HG03060 (cell line): Measurements from ENCODE around the gene FANCE.

Experiments used
- ATAC-seq: cut with Tn5 transposase; IDR thresholded peaks from one replicate; pipeline ENCODE4 v1.9.1; 2021; ENCODE audit warnings: low read depth, moderate number of reproducible peaks; ENCODE audit not compliant: unreplicated experiment

Gene FANCE

GRCh38 chr6:35483062-35483461 is 30.9 kb downstream of the FANCE start:
- ATAC-seq: no peak

- no peak for ATAC-seq
Observed at GRCh38 chr6:35483490-35483889, 31.4 kb downstream of the FANCE start.

- ATAC-seq: no peak
Observed at GRCh38 chr6:35483893-35484645, 31.9 kb downstream of the FANCE start.

GRCh38 chr6:35484921-35485392 is 32.8 kb downstream of the FANCE start:
- no peak for ATAC-seq

- ATAC-seq: no peak
Observed at GRCh38 chr6:35485402-35485877, 33.3 kb downstream of the FANCE start.

- no peak for ATAC-seq
Observed at GRCh38 chr6:35486005-35486925, 34.1 kb downstream of the FANCE start.

- no peak for ATAC-seq
Observed at GRCh38 chr6:35487658-35488516, 35.7 kb downstream of the FANCE start.

GRCh38 chr6:35488517-35488862 is 36.4 kb downstream of the FANCE start:
- ATAC-seq: no peak

- no peak for ATAC-seq
Observed at GRCh38 chr6:35489066-35489465, 36.9 kb downstream of the FANCE start.

- no peak for ATAC-seq
Observed at GRCh38 chr6:35489995-35490791, 38.1 kb downstream of the FANCE start.

- no peak for ATAC-seq
Observed at GRCh38 chr6:35490821-35491557, 38.9 kb downstream of the FANCE start.

- no peak for ATAC-seq
Observed at GRCh38 chr6:35491558-35492257, 39.6 kb downstream of the FANCE start.

- no peak for ATAC-seq
Observed at GRCh38 chr6:35492258-35492973, 40.3 kb downstream of the FANCE start.

GRCh38 chr6:35492974-35493284 is 40.8 kb downstream of the FANCE start:
- no peak for ATAC-seq

GRCh38 chr6:35493307-35493983 is 41.3 kb downstream of the FANCE start:
- no peak for ATAC-seq

- ATAC-seq: no peak
Observed at GRCh38 chr6:35494161-35494563, 42.0 kb downstream of the FANCE start.

GRCh38 chr6:35495258-35496035 is 43.3 kb downstream of the FANCE start:
- ATAC-seq: no peak
